SK-N-SH treated with all-trans-retinoic acid at 6 μM for 48 hours (cell line): ENCODE data around the gene SLMAP.

Experiments
- BACH2 ChIP-seq: fragments of 250-450 bp; sonication (Bioruptor Pico); IDR thresholded peaks from 2 replicates; pipeline ENCODE4 v1.9.0; 2021; ENCODE audit warnings: mild to moderate bottlenecking, borderline replicate concordance
- CREB5 ChIP-seq: fragments of 250-450 bp; sonication (Bioruptor Pico); IDR thresholded peaks from 2 replicates; pipeline ENCODE4 v1.5.1; 2020; ENCODE audit warnings: low read depth, mild to moderate bottlenecking, moderate library complexity
- ESRRG ChIP-seq: fragments of 250-450 bp; sonication (Bioruptor Pico); IDR thresholded peaks from 2 replicates; pipeline ENCODE4 v1.6.1; 2021; ENCODE audit warnings: mild to moderate bottlenecking
- OSR1 ChIP-seq: fragments of 250-450 bp; sonication (Bioruptor Pico); IDR thresholded peaks from 2 replicates; pipeline ENCODE4 v1.8.0; 2022; ENCODE audit warnings: moderate library complexity, mild to moderate bottlenecking, inconsistent platforms
- PATZ1 ChIP-seq: fragments of 250-450 bp; sonication (Bioruptor Pico); IDR thresholded peaks from 2 replicates; pipeline ENCODE4 v1.8.0; 2020; ENCODE audit warnings: mild to moderate bottlenecking, moderate library complexity, borderline replicate concordance
- RARB ChIP-seq: fragments of 250-450 bp; sonication (Bioruptor Pico); IDR thresholded peaks from 2 replicates; pipeline ENCODE4 v1.8.0; 2021; ENCODE audit warnings: mild to moderate bottlenecking, moderate library complexity
- SNAI2 ChIP-seq: fragments of 250-450 bp; sonication (Bioruptor Pico); IDR thresholded peaks from 2 replicates; pipeline ENCODE4 v1.5.0; 2020; ENCODE audit warnings: mild to moderate bottlenecking, moderate library complexity
- TCF4 ChIP-seq: fragments of 250-450 bp; sonication (Bioruptor Pico); IDR thresholded peaks from 2 replicates; pipeline ENCODE4 v1.8.0; 2021; ENCODE audit warnings: mild to moderate bottlenecking, moderate library complexity, borderline replicate concordance
- TSHZ2 ChIP-seq: fragments of 250-450 bp; sonication (Bioruptor Pico); IDR thresholded peaks from 2 replicates; pipeline ENCODE4 v1.5.0; 2020; ENCODE audit warnings: mild to moderate bottlenecking, moderate library complexity
- ZFP3 ChIP-seq: fragments of 250-450 bp; sonication (Bioruptor Pico); IDR thresholded peaks from 2 replicates; pipeline ENCODE4 v1.5.0; 2020; ENCODE audit warnings: mild to moderate bottlenecking, moderate library complexity
- ZFP30 ChIP-seq: fragments of 450-650 bp; formaldehyde crosslinking; IDR thresholded peaks from 2 replicates; pipeline ENCODE4 v1.5.0; 2022; ENCODE audit warnings: mild to moderate bottlenecking, moderate library complexity
- ZNF565 ChIP-seq: fragments of 450-650 bp; formaldehyde crosslinking; conservative IDR thresholded peaks from 2 replicates; pipeline ENCODE4 v1.5.0; 2020; ENCODE audit warnings: low read depth, mild to moderate bottlenecking, moderate library complexity
- ZNF70 ChIP-seq: fragments of 450-650 bp; formaldehyde crosslinking; IDR thresholded peaks from 2 replicates; pipeline ENCODE4 v1.5.0; 2020; ENCODE audit warnings: mild to moderate bottlenecking, moderate library complexity

GRCh38 chr3:57977818-57978235 is 221.7 kb downstream of the SLMAP start:
- TF ChIP-seq TSHZ2 (CRISPR knock-in tag) = peak; percentile 60
- no peak for TF ChIP-seq ZNF70 (CRISPR knock-in tag)
- no peak for TF ChIP-seq OSR1 (CRISPR knock-in tag)
- TF ChIP-seq ZFP3 = no peak
- TF ChIP-seq PATZ1 = no peak
- TF ChIP-seq RARB (CRISPR knock-in tag) = no peak
- no peak for TF ChIP-seq SNAI2 (CRISPR knock-in tag)
- no peak for TF ChIP-seq ZNF565 (CRISPR knock-in tag)
- no peak for TF ChIP-seq ZFP30 (CRISPR knock-in tag)
- no peak for TF ChIP-seq ESRRG (CRISPR knock-in tag)
- TF ChIP-seq CREB5 (CRISPR knock-in tag) = no peak
- no peak for TF ChIP-seq BACH2 (CRISPR knock-in tag)
- TF ChIP-seq TCF4 (CRISPR knock-in tag) = peak; percentile 46; the same call in 1 of the 2 replicates
